RKO (cell line): ENCODE results near the gene PGLYRP4.
"Not testable (repeated sequence)": the region's sequence is repeated elsewhere in the genome, so short reads cannot be mapped to it uniquely, and the experiment has no call there.

Experiments
- DNase-seq: peaks from one replicate; pipeline ENCODE4 v3.0.0-alpha.2; 2016; ENCODE audit warnings: low spot score

The PGLYRP4 gene

GRCh38 chr1:153337980-153338853, 10.4 kb downstream of the PGLYRP4 start:
- DNase-seq = no peak

- no peak for DNase-seq
Measured at GRCh38 chr1:153336650-153337049, 12.0 kb downstream of the PGLYRP4 start.

- no peak for DNase-seq
Measured at GRCh38 chr1:153333902-153334301, 14.7 kb downstream of the PGLYRP4 start.

- DNase-seq = no peak
Measured at GRCh38 chr1:153324912-153325311, 23.7 kb downstream of the PGLYRP4 start.

- no peak for DNase-seq
Measured at GRCh38 chr1:153322568-153322967, 26.1 kb downstream of the PGLYRP4 start.

- not testable (repeated sequence) for DNase-seq
Measured at GRCh38 chr1:153318145-153318544, 30.5 kb downstream of the PGLYRP4 start.

GRCh38 chr1:153316013-153316412, 32.6 kb downstream of the PGLYRP4 start:
- DNase-seq = not testable (repeated sequence)

- DNase-seq = not testable (repeated sequence)
Measured at GRCh38 chr1:153314388-153314787, 34.3 kb downstream of the PGLYRP4 start.

- no peak for DNase-seq
Measured at GRCh38 chr1:153313288-153313687, 35.4 kb downstream of the PGLYRP4 start.

GRCh38 chr1:153312570-153313186, 36.0 kb downstream of the PGLYRP4 start, which contains the start of gene PGLYRP3:
Gene PGLYRP3, minus strand, starts transcription at chr1:153312952. Its CDS starts 2,287 bp downstream, at chr1:153310665.
- no peak for DNase-seq

- DNase-seq = no peak
Measured at GRCh38 chr1:153310526-153310925, 38.1 kb downstream of the PGLYRP4 start.

- no peak for DNase-seq
Measured at GRCh38 chr1:153309441-153309840, 39.2 kb downstream of the PGLYRP4 start.

GRCh38 chr1:153308540-153308939, 40.1 kb downstream of the PGLYRP4 start:
- DNase-seq = no peak

- no peak for DNase-seq
Measured at GRCh38 chr1:153307221-153307600, 41.4 kb downstream of the PGLYRP4 start.

- DNase-seq = no peak
Measured at GRCh38 chr1:153306303-153307220, 42.1 kb downstream of the PGLYRP4 start.

- DNase-seq = no peak
Measured at GRCh38 chr1:153305682-153306081, 43.0 kb downstream of the PGLYRP4 start.

- no peak for DNase-seq
Measured at GRCh38 chr1:153302308-153302707, 46.3 kb downstream of the PGLYRP4 start.

GRCh38 chr1:153293851-153294250, 54.8 kb downstream of the PGLYRP4 start:
- DNase-seq = no peak

- DNase-seq = no peak
Measured at GRCh38 chr1:153293480-153293775, 55.2 kb downstream of the PGLYRP4 start.

GRCh38 chr1:153292740-153293479, 55.7 kb downstream of the PGLYRP4 start:
- no peak for DNase-seq

- DNase-seq = no peak
Measured at GRCh38 chr1:153292185-153292584, 56.5 kb downstream of the PGLYRP4 start.

- DNase-seq = no peak
Measured at GRCh38 chr1:153291514-153291913, 57.1 kb downstream of the PGLYRP4 start.
